HG02852 (cell line): Measurements from ENCODE around the gene FGF12.

Source experiments
- ATAC-seq: cut with Tn5 transposase; IDR thresholded peaks from one replicate; pipeline ENCODE4 v1.9.1; 2021; ENCODE audit warnings: mild to moderate bottlenecking, moderate library complexity; ENCODE audit not compliant: unreplicated experiment

FGF12 gene

DNA sequence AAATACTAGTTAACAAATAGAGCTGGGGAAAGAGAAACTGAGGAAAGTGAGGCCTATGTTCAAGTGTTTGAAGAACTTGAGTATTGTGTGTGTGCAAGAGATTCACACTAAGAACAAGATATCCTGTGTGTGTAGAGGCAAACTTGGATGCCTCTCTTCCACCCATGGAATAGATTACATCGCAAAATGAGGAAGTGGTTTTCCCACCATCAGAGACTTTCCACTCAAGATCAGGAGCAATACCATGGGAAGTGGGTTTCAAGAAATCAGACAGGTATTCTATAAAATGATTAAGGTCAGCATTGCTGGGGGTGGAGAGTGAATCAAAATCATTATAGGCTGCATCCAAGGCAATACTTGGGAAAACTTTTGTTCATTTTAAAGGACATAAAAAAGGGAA, 308.0 kb downstream of the FGF12 start:
- no peak for ATAC-seq

- no peak for ATAC-seq
Measured at GRCh38 chr3:192417559-192418055, 309.7 kb downstream of the FGF12 start.

- ATAC-seq, result no peak
Measured at GRCh38 chr3:192417017-192417416, 310.3 kb downstream of the FGF12 start.

DNA sequence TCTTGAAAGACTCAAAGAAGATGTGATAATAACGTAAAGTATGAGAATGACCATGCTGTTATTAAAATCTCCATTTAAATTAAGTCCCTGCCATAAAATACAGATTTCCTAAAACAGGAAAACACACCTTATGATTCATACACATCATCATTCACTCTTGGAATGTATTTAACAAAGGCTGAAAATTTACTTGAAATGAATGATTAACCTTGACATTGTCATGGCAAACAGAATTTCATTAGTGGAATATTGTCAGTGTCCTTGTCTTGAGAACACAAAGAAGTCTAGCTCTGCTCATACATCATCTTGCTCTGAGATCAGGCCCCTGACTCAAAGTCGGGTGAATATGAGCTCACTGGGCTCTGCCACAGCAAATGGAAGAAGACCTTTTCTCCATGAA, 313.9 kb downstream of the FGF12 start:
- no peak for ATAC-seq

- no peak for ATAC-seq
Measured at GRCh38 chr3:192410684-192410960, 316.7 kb downstream of the FGF12 start.

DNA sequence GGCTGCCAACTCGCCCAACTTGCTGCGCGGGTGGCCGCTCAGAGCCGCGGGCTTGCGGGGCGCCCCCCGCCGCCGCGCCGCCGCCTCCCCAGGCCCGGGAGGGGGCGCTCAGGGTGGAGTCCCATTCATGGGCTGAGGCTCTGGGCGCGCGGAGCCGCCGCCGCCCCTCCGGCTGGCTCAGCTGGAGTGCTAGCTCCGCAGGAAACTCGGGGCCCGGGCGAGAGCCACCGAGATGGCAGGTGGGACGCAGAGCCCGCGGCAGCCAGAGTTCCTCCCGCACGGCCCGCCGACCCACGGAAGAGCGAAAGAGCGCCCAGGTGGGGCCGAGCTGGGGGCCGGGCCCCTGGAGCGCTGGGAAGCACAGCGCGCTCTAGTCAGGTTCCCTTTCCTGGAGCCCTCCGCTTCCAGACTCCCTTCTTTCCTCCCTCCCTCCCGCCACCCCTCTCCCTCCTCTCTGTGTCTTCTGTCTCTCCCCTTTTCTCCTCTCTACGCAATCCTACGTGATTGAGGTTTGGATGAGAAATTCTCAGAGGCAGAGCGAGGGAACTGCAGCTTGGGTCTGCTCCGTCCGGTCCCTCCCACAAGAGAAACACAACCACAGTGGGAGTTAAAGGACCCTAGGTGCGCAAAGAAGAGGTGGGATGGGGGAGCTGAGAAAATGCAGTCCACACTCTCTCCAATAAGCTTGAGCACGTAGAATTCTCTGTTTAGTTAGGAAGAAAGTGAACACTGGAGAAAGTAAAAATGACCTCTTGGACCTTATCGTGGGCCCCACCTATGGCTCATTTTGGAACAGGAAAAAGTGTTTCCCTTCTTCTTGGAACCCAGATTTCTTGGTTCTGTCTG, 317.3 kb downstream of the FGF12 start:
- no peak for ATAC-seq

- ATAC-seq, result no peak
Measured at GRCh38 chr3:192409201-192409837, 318.0 kb downstream of the FGF12 start.

GRCh38 chr3:192408647-192409200, 318.6 kb downstream of the FGF12 start:
- ATAC-seq, result no peak

- no peak for ATAC-seq
Measured at GRCh38 chr3:192408007-192408646, 319.2 kb downstream of the FGF12 start.

DNA sequence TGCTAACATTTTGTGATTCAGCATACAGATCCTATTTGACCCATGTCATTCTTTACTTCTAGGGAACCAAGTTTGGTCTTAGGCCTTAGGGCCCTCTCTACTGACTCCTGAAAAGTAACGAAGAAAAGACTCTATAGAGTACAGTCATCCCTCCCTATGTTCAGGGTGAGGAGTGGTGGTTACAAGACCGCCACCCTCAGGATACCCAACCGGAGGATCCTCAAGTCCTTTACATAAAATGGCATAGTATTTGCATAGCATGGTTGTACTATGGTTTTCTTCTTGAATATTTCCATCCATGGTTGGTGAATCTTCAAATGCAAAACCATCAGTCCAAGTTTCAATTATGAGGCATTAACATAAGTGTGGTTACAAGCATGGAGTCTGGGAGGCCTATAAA, 327.6 kb downstream of the FGF12 start:
- ATAC-seq, result no peak

- ATAC-seq, result no peak
Measured at GRCh38 chr3:192397012-192397411, 330.3 kb downstream of the FGF12 start.

GRCh38 chr3:192395506-192395905, 331.8 kb downstream of the FGF12 start:
- no peak for ATAC-seq

DNA sequence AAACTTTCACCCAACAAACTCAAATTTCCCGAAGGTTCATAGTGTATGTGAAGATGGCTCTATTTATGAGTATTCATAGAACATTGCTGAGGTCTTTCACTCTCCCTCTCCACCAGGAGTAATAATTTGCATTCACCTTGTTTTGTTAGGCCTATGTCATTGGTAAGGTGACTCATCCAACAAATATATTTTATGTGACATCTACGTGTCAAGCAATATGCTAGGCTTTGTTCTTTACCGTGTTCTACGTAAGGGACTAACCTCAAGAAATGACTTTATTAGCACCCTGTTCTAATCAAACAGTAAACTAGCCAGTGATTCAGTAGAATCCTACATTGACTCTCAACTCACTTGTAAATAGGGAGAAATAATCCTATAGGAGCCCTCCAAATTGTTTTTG, 334.4 kb downstream of the FGF12 start:
- no peak for ATAC-seq

GRCh38 chr3:192382861-192383260, 344.5 kb downstream of the FGF12 start:
- no peak for ATAC-seq

GRCh38 chr3:192373586-192373985, 353.8 kb downstream of the FGF12 start:
- no peak for ATAC-seq

- no peak for ATAC-seq
Measured at GRCh38 chr3:192373032-192373431, 354.3 kb downstream of the FGF12 start.

GRCh38 chr3:192372616-192373015, 354.7 kb downstream of the FGF12 start:
- no peak for ATAC-seq

- no peak for ATAC-seq
Measured at GRCh38 chr3:192371870-192372400, 355.4 kb downstream of the FGF12 start.

- no peak for ATAC-seq
Measured at GRCh38 chr3:192367616-192368015, 359.7 kb downstream of the FGF12 start.

- no peak for ATAC-seq
Measured at GRCh38 chr3:192366916-192367315, 360.4 kb downstream of the FGF12 start.

- ATAC-seq, result no peak
Measured at GRCh38 chr3:192365571-192365970, 361.8 kb downstream of the FGF12 start.
